ENCODE measurements around the gene VPS4B. TPM values are rescaled to one million over a fixed set of nuclear protein-coding genes. Genes with fewer than 3 reads are reported as not detected.

The VPS4B gene
- total RNA-seq, 6 donors from 2014 or later: 24.1 to 63.7 (median 37.9) TPM

- Histone ChIP-seq H3K4me3 (peak overlapping the region; percentile 32 to 97 (median 84)), H3K27ac (peak overlapping the region; percentile 88 to 98 (median 94)), H3K9me3 (no peaks in the 10 kb centered on the region), H3K36me3 (peaks cover 0 to 18% (median 6%) of the 10 kb centered on the region in 4 donors), H3K4me1 (peaks cover 18 to 42% (median 20%) of the 10 kb centered on the region in 4 donors), H3K27me3 (no peaks in the 10 kb centered on the region)
- ATAC-seq (ENCODE audit: low FRiP score in 2 of 2) (peak; percentile 59 to 80), DNase-seq (peak; percentile 35 to 91)
- WGBS, 2 donors: 3 to 4% methylated on average over 26 of the region's 26 CpGs
- TF ChIP-seq EP300 (IDR thresholded peaks at IDR 0.05) (no peak), POLR2AphosphoS5 (IDR thresholded peaks at IDR 0.05) (no peak), POLR2A (IDR thresholded peaks at IDR 0.05) (no peak), CTCF (IDR thresholded peaks at IDR 0.05) (no peak)
Measured at GRCh38 chr18:63422864-63423304, 608 bp upstream of the VPS4B start.

GRCh38 chr18:63421514-63421913 is 762 bp downstream of the VPS4B start:
- Histone ChIP-seq H3K4me3 (peak overlapping the region; percentile 80 to 97 (median 93)), H3K36me3 (peaks cover 0 to 23% (median 6%) of the 10 kb centered on the region in 4 donors), H3K4me1 (peaks cover 18 to 42% (median 20%) of the 10 kb centered on the region in 4 donors), H3K27ac (peak overlapping the region; percentile 88 to 98 (median 94)), H3K9me3 (no peaks in the 10 kb centered on the region), H3K27me3 (no peaks in the 10 kb centered on the region)
- ATAC-seq (ENCODE audit: low FRiP score in 2 of 2) (no peak), DNase-seq (no peak)
- 8 to 15% methylated on average over 6 of the region's 6 CpGs for WGBS, 2 donors
- TF ChIP-seq EP300 (IDR thresholded peaks at IDR 0.05) (no peak), POLR2A (IDR thresholded peaks at IDR 0.05) (no peak), CTCF (IDR thresholded peaks at IDR 0.05) (no peak), POLR2AphosphoS5 (IDR thresholded peaks at IDR 0.05) (no peak)

GRCh38 chr18:63412953-63413352 is 9.3 kb downstream of the VPS4B start:
- Histone ChIP-seq H3K4me3 (no peak overlapping the region), H3K4me1 (no peaks in the 10 kb centered on the region), H3K27me3 (no peaks in the 10 kb centered on the region), H3K9me3 (no peaks in the 10 kb centered on the region), H3K36me3 (peaks cover 11 to 72% (median 38%) of the 10 kb centered on the region in 4 donors), H3K27ac (no peak overlapping the region)
- DNase-seq (no peak), ATAC-seq (ENCODE audit: low FRiP score in 2 of 2) (no peak)
- TF ChIP-seq POLR2AphosphoS5 (IDR thresholded peaks at IDR 0.05) (no peak), POLR2A (IDR thresholded peaks at IDR 0.05) (no peak), EP300 (IDR thresholded peaks at IDR 0.05) (no peak), CTCF (IDR thresholded peaks at IDR 0.05) (no peak)
- 73% methylated on average over 4 of the region's 4 CpGs for WGBS, 2 donors

GRCh38 chr18:63410792-63411191 is 11.5 kb downstream of the VPS4B start:
- DNase-seq (no peak), ATAC-seq (ENCODE audit: low FRiP score in 2 of 2) (no peak)
- no peaks in the 10 kb centered on the region for H3K9me3 ChIP-seq
- no peaks in the 10 kb centered on the region for H3K27me3 ChIP-seq
- H3K4me3 ChIP-seq: no peak overlapping the region
- H3K36me3 ChIP-seq: peaks cover 11 to 83% (median 38%) of the 10 kb centered on the region in 4 donors
- H3K27ac ChIP-seq: no peak overlapping the region
- H3K4me1 ChIP-seq: peaks cover 0 to 3% (median 0%) of the 10 kb centered on the region in 4 donors
- 92 to 93% methylated on average over 4 of the region's 4 CpGs for WGBS, 2 donors
- TF ChIP-seq POLR2AphosphoS5 (IDR thresholded peaks at IDR 0.05) (no peak), EP300 (IDR thresholded peaks at IDR 0.05) (no peak), POLR2A (IDR thresholded peaks at IDR 0.05) (no peak), CTCF (IDR thresholded peaks at IDR 0.05) (no peak)

- TF ChIP-seq CTCF (IDR thresholded peaks at IDR 0.05): no peak
- TF ChIP-seq EP300 (IDR thresholded peaks at IDR 0.05): no peak
- no peak for TF ChIP-seq POLR2A (IDR thresholded peaks at IDR 0.05)
- no peak for TF ChIP-seq POLR2AphosphoS5 (IDR thresholded peaks at IDR 0.05)
- no peaks in the 10 kb centered on the region for H3K27me3 ChIP-seq
- no peak overlapping the region for H3K4me3 ChIP-seq
- ATAC-seq (ENCODE audit: low FRiP score in 2 of 2): no peak
- no peaks in the 10 kb centered on the region for H3K9me3 ChIP-seq
- WGBS, 2 donors: 60 to 65% methylated on average over 5 of the region's 5 CpGs
- peaks cover 0 to 3% (median 0%) of the 10 kb centered on the region in 4 donors for H3K4me1 ChIP-seq
- DNase-seq: no peak
- H3K27ac ChIP-seq: no peak overlapping the region
- H3K36me3 ChIP-seq: peaks cover 11 to 83% (median 31%) of the 10 kb centered on the region in 4 donors
Measured at GRCh38 chr18:63409301-63409700, 13.0 kb downstream of the VPS4B start.
